Activated CD8-positive, alpha-beta T cell treated with anti-CD3 and anti-CD28 coated beads, Interleukin-2, amount 10 ng/mL, durations not matched to agents 7 days and 5 days (primary cell): Measurements from ENCODE around the gene TPSG1. TPM values are rescaled to one million over a fixed set of nuclear protein-coding genes. Genes with fewer than 3 reads are reported as not detected.
"Not testable (repeated sequence)": the region's sequence is repeated elsewhere in the genome, so short reads cannot be mapped to it uniquely, and the experiment has no call there.

ENCODE experiments used
- ATAC-seq: fragments of 150-1000 bp; cut with Tn5 transposase; one replicate; pipeline ENCODE4 v1.10.0; 2021; ENCODE audit warnings: moderate library complexity
- CTCF ChIA-PET: fragments of 350-600 bp; sonication (Branson Sonifier 250); formaldehyde crosslinking; loops from one replicate; lab custom pipeline; 2021; ENCODE audit warnings: antibody characterized with exemption; lab: Charles Lee
- POLR2A ChIA-PET: fragments of 350-600 bp; sonication (Branson Sonifier 250); formaldehyde crosslinking; loops from one replicate; lab custom pipeline; 2021; ENCODE audit warnings: antibody characterized with exemption; lab: Charles Lee
- DNase-seq: peaks from one replicate; pipeline ENCODE4 v3.0.0-alpha.2; 2020
- H3K27ac Mint-ChIP-seq: one replicate; pipeline ENCODE4 v1.8.0; 2021; ENCODE audit warnings: mild to moderate bottlenecking, mixed read lengths
- H3K27me3 Mint-ChIP-seq: one replicate; pipeline ENCODE4 v1.8.0; 2021; ENCODE audit warnings: low read depth, mixed read lengths
- H3K36me3 Mint-ChIP-seq: one replicate; pipeline ENCODE4 v1.8.0; 2021; ENCODE audit warnings: low read depth, mixed read lengths
- H3K4me1 Mint-ChIP-seq: one replicate; pipeline ENCODE4 v1.8.0; 2021; ENCODE audit warnings: low read depth, mixed read lengths
- H3K4me3 Mint-ChIP-seq: one replicate; pipeline ENCODE4 v1.8.0; 2021; ENCODE audit warnings: mild to moderate bottlenecking, mixed read lengths
- H3K9me3 Mint-ChIP-seq: one replicate; pipeline ENCODE4 v1.8.0; 2022; ENCODE audit warnings: mixed read lengths; ENCODE audit not compliant: insufficient read depth
- total RNA-seq, 2 experiments: library from RNA; stranded (reverse); gene quantifications; one replicate each; pipeline ENCODE4 v1.2.3, GENCODE V29; 2021

The TPSG1 gene
- total RNA-seq, 2 experiments from 2014 or later, result not detected

DNA sequence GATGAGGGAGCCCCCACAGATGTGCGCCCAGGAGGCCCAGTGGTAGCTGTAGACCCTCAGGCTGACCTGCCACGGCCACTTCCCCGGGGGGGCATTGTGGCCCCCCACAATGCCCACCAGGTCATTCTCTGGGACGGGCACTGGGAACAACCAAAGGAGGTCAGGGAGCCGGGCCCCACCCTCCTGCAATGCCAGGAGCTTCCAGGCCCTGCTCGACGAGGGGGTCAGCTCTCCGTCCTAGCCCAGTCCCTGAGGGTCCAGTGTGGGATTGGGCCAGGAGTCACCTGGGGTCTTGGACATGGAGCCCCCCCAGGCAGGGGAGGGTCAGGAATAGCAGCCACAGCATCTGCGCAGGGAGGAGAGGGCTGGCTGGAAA lies 37.8 kb upstream of the TPSG1 start:
- Mint-ChIP-seq H3K27ac (no peak overlapping the region), H3K9me3 (peaks cover 4% of the 10 kb centered on the region), H3K27me3 (peaks cover 12% of the 10 kb centered on the region), H3K4me3 (no peak overlapping the region), H3K4me1 (peaks cover 5% of the 10 kb centered on the region), H3K36me3 (no peaks in the 10 kb centered on the region)
- POLR2A ChIA-PET, result no interaction called here
- DNase-seq (no peak), ATAC-seq (no peak)
- CTCF ChIA-PET, result no interaction called here

DNA sequence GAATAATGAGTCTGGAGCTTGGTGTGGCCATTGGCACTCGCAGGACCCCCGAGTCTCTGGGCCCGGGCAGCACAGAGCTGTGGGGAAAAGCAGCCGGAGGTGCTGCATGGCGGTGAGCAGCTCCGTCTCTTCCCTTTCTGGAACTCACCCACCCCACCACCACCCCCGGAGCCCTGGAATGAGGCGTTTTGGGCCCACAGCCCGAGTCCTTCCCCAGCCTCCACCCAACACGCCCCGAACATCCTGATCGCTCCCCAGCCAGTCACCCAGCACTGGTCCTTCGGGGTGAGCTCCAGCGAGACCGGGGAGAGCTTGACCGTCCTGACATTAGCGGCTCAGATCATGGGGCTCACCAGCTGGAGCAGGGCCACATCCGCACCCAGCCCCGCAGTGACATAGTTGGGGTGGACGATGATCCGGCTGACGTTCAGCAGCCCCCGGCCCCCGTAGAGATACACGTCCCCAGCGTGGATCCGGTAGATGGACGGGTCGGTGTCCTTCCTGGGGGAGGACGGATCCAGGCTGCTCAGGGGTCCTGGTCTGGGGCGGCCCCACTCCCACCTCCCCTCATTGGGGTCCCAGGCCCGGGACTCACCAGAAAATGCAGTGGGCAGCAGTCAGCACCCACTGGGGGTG lies 37.3 kb upstream of the TPSG1 start:
- ChIA-PET CTCF (no interaction called here), POLR2A (no interaction called here)
- Mint-ChIP-seq H3K27me3 (peaks cover 12% of the 10 kb centered on the region), H3K4me3 (no peak overlapping the region), H3K27ac (no peak overlapping the region), H3K4me1 (peaks cover 5% of the 10 kb centered on the region), H3K9me3 (peaks cover 4% of the 10 kb centered on the region), H3K36me3 (no peaks in the 10 kb centered on the region)
- no peak for DNase-seq
- ATAC-seq, result no peak

DNA sequence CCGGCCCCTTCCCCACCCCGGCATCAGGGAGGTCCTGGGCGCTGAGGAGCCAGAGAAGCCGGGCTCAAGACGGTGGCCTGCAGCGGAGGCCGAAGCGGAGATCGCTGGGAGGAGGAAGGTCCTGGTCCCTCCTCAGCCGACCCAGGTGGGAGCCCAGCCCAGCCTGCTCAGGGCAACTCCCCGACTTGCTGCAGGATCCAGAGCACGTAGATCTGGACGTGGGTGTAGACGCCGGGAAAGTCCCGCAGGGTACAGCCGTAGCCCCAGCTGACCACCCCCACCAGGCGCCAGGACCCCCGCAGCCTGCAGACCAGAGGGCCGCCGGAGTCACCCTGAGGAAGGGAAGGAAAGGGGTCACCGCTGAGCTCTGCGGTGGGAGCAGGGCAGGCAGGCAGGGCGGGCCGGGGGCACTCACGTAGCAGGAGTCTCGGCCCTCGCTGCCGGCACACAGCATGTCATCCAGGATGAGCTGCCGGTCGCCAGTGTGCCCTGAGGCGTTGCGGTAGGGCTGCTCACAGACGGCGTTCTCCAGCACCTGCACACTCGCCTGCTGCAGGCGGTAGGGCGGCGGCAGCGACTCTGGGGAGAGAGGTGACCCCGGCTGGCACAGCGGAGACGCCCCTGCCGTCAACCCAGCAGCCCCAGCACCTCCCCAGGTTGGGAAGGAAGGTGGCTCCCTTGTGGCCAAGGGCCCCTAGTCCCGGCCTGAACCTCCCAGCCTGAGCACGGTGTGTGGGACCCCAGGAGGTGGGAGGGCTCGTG lies 36.2 kb upstream of the TPSG1 start:
- POLR2A ChIA-PET, result no interaction called here
- peaks cover 4% of the 10 kb centered on the region for H3K9me3 Mint-ChIP-seq
- H3K36me3 Mint-ChIP-seq, result no peaks in the 10 kb centered on the region
- no peak overlapping the region for H3K4me3 Mint-ChIP-seq
- no peak overlapping the region for H3K27ac Mint-ChIP-seq
- DNase-seq (no peak), ATAC-seq (no peak)
- CTCF ChIA-PET, result no interaction called here
- H3K27me3 Mint-ChIP-seq, result peaks cover 12% of the 10 kb centered on the region
- peaks cover 5% of the 10 kb centered on the region for H3K4me1 Mint-ChIP-seq

DNA sequence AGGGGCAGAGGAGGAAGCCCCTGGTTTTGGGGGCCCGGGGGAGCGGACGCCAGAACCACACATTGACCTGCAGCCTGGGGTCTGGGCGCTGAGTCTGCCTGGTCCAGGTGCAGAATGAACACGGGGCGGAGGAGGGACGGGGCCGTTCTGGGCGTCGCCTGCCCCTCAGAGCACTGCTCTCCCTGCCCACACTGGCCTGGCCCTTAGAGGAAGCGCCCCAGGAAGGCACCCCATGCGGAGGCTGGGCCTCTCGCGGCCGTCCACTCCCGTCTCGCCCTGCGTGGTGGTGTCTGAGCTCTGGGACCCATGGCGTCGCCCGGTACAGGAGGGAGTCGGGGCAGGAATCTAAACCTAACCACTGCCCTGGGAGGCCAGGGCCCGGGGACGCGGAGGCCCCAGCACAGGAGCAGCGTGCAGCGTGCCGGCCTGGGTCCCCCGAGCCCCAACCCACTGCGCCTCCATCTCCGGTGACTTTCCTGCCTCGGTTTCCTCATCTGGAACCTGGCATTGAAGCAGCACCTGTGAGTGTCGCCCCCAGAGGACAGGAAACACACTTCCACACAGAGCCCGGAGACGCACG lies 35.1 kb upstream of the TPSG1 start:
- H3K27me3 Mint-ChIP-seq, result peaks cover 12% of the 10 kb centered on the region
- no peaks in the 10 kb centered on the region for H3K36me3 Mint-ChIP-seq
- ChIA-PET CTCF (no interaction called here), POLR2A (no interaction called here)
- no peak overlapping the region for H3K27ac Mint-ChIP-seq
- no peak for DNase-seq
- H3K4me1 Mint-ChIP-seq, result peaks cover 5% of the 10 kb centered on the region
- H3K9me3 Mint-ChIP-seq, result peaks cover 4% of the 10 kb centered on the region
- no peak overlapping the region for H3K4me3 Mint-ChIP-seq
- no peak for ATAC-seq

DNA sequence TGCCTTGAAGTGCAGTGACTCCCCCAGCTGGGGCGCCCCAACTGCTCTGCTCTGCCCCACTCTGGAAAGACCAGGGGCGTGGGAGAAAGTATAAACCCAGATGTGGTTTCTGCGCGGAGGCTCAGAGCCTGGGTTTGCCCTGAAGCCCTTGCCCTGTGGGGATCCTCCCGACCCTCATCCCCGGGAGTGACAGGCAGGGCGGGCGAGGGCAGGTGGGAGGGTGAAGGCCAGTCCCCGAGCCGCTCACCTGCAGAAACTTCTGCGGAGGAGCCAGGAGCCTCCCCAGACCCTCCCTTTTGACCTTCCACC lies 34.6 kb upstream of the TPSG1 start:
- Mint-ChIP-seq H3K9me3 (peaks cover 4% of the 10 kb centered on the region), H3K4me3 (no peak overlapping the region), H3K4me1 (peaks cover 5% of the 10 kb centered on the region), H3K27ac (no peak overlapping the region), H3K36me3 (no peaks in the 10 kb centered on the region), H3K27me3 (peaks cover 12% of the 10 kb centered on the region)
- no peak for DNase-seq
- ChIA-PET POLR2A (no interaction called here), CTCF (no interaction called here)
- ATAC-seq, result no peak

DNA sequence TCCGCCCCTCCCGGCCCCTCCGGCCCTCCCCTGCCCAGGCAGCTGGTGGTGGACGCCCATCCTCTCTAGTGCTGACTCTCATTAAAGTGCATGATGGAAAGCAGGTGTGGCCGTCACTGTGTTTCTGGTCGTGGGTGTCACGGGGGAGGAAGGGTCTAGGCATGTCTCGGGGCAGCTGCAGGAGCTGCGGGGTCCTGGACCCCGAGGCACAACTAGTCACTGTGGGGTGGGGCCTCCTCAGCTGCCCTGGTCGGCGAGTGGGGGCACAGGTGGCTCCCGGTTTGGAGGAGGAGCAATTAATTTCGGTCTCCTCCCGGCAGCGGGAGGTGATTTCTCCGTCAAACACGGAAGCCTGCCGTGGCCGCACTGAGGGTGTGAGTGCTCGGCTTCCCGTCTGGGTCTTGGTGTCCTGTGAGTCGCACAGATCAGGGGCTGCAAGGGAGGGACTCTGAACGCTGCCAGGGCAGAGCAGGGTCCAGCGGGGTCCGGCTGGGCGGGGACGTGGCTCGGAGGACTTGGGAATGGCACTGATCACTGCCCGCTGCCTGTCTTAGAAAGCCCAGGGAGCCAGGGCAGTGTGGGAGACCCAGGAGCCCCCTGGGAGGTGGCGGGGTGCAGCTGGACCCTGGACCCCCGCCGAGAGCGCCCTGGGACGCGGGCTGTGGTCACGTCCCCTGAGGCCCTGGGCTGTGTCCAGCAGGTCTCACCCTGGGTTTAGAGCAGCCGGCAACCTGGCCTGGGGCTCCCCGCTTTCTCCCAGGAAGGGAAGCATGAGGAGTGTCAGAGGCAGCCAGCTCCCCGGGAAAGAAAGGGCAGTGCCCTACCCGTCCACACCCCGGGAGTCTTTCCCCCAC lies 34.1 kb upstream of the TPSG1 start:
- peaks cover under 1% of the 10 kb centered on the region for H3K9me3 Mint-ChIP-seq
- H3K27me3 Mint-ChIP-seq, result peaks cover 12% of the 10 kb centered on the region
- H3K4me3 Mint-ChIP-seq, result peak overlapping the region; percentile 18
- H3K27ac Mint-ChIP-seq, result peak overlapping the region; percentile 9
- no peak for ATAC-seq
- POLR2A ChIA-PET, result no interaction called here
- peaks cover 5% of the 10 kb centered on the region for H3K4me1 Mint-ChIP-seq
- CTCF ChIA-PET, result no interaction called here
- no peak for DNase-seq
- H3K36me3 Mint-ChIP-seq, result no peaks in the 10 kb centered on the region

DNA sequence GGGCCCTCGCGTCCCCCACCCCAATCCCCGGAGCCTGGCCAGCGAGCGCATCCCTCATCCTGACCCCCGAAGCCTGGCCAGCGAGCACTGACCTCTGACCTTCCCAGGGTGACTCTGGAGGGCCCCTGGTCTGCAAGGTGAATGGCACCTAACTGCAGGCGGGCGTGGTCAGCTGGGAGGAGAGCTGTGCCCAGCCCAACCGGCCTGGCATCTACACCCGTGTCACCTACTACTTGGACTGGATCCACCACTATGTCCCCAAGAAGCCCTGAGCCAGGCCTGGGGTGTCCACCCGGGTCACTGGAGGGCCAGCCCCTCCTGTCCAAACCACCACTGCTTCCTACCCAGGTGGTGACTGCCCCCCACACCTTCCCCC lies 33.1 kb upstream of the TPSG1 start:
- no peaks in the 10 kb centered on the region for H3K36me3 Mint-ChIP-seq
- no peak overlapping the region for H3K4me3 Mint-ChIP-seq
- peaks cover 12% of the 10 kb centered on the region for H3K27me3 Mint-ChIP-seq
- peaks cover 5% of the 10 kb centered on the region for H3K4me1 Mint-ChIP-seq
- ChIA-PET POLR2A (no interaction called here), CTCF (no interaction called here)
- H3K9me3 Mint-ChIP-seq, result no peaks in the 10 kb centered on the region
- peak; percentile 46 for ATAC-seq
- DNase-seq, result no peak
- H3K27ac Mint-ChIP-seq, result no peak overlapping the region

DNA sequence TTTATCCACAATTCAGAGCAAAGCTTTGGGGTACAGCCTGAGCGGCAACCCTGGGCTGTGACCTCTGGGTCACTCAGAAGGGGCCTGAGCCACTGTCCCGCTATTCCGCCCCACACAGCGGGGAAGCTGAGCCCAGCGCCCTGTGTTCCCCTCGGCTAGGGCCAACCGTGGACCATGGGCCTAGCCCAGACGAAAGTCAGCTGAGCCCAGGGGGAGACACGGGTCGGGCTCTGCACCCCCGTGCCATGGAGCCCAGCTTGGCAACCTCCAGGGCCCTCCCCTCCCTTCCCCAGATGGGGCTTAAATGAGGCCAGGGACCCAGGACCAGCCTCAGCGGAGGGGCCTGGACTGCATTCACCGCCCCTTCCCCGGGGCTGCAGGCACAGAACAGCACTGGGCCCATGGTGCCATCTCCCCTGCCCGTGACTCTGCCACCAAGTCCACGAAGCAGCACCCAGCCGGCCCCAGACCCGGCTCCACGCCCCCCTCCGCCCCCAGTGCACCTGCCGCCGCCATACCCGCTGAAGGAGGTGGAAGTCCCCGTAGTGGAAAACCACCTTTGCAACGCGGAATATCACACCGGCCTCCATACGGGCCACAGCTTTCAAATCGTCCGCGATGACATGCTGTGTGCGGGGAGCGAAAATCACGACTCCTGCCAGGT lies 32.6 kb upstream of the TPSG1 start:
- peak; percentile 19 for ATAC-seq
- no peak for DNase-seq
- Mint-ChIP-seq H3K9me3 (no peaks in the 10 kb centered on the region), H3K4me1 (peaks cover 5% of the 10 kb centered on the region), H3K36me3 (no peaks in the 10 kb centered on the region), H3K4me3 (no peak overlapping the region), H3K27ac (no peak overlapping the region), H3K27me3 (peaks cover 12% of the 10 kb centered on the region)
- CTCF ChIA-PET, result no interaction called here
- POLR2A ChIA-PET, result no interaction called here

DNA sequence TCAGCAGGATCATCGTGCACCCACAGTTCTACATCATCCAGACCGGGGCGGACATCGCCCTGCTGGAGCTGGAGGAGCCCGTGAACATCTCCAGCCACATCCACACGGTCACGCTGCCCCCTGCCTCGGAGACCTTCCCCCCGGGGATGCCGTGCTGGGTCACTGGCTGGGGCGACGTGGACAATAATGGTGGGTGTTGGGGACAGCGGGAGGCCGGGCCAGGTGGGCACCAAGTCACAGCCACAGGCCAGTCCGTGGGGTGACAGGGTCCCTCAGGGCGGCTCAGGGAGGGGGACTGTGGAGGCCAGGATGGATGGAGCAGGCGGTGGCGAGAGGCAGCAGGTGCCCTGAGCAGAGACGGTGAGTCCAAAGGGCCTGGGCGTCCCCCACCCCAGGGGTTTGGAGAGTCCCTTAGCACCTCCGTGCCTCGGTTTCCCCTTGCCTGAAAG lies 31.8 kb upstream of the TPSG1 start:
- Mint-ChIP-seq H3K4me3 (no peak overlapping the region), H3K9me3 (no peaks in the 10 kb centered on the region), H3K4me1 (peaks cover 5% of the 10 kb centered on the region), H3K27ac (no peak overlapping the region), H3K36me3 (no peaks in the 10 kb centered on the region), H3K27me3 (peaks cover 10% of the 10 kb centered on the region)
- ChIA-PET POLR2A (no interaction called here), CTCF (no interaction called here)
- no peak for DNase-seq
- ATAC-seq, result no peak

DNA sequence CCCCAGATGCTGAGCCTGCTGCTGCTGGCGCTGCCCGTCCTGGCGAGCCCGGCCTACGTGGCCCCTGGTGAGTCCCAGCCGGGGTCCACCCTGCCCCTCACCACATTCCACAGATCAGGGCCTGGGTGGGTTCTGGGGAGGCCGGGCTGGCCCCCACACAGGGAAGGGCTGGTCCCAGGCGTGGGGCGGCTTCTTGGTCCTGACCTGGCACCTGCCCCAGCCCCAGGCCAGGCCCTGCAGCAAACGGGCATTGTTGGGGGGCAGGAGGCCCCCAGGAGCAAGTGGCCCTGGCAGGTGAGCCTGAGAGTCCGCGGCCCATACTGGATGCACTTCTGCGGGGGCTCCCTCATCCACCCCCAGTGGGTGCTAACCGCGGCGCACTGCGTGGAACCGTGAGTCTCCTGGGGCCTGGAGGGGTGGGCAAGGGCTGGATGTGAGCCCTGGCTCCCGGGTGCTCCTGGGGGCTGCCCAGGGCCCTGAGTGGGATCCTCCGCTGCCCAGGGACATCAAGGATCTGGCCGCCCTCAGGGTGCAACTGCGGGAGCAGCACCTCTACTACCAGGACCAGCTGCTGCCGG lies 31.3 kb upstream of the TPSG1 start:
- CTCF ChIA-PET, POLR2A ChIA-PET, H3K27me3 Mint-ChIP-seq, H3K36me3 Mint-ChIP-seq, H3K4me3 Mint-ChIP-seq, H3K9me3 Mint-ChIP-seq, ATAC-seq, H3K27ac Mint-ChIP-seq, DNase-seq, H3K4me1 Mint-ChIP-seq: not testable (repeated sequence)

DNA sequence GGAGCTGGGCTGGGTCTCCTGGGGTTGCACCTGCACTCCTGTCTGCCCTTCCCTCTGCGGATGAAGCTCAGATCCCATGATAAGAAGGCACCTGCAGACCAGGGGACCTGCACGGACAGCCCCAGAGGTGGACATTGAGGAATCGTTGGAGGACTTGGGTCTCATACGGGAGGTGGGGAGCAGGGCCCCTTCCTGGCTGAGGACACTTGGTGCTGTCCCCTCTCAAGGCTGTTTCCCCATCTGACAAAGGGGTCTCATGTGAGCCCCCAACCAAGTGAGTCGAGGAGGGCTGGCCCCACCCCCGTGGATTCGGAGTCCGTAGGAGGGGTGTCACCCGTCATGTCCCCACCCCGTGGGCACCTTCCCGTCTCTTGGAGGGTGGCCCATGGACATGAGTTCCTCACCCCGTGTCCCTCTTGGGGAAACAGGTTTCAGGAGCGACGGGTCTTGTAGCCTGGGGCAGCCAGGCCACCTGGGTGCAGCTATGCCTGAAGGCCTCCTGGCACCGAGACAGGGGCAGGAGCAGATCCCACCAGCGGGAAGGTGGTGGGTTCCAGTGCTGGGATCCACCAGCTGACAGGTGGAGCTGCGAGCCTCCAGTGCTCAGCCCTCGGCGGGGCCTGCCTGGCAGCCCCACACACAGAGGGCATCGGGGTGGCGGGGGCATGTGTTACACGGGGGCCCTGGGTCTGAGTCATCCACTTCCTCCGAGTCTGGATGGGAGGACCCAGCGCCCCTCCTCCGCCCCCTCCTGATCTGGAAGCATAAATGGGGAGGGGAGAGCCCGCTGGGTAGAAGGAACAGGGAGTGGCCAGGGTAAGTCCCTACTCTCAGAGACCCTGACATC lies 30.4 kb upstream of the TPSG1 start, which contains the start of gene TPSD1:
TPSD1 (plus strand) TSS at position 794 of the 847 bp plus-strand sequence. CDS start 212 bp downstream, outside the sequence.
- POLR2A ChIA-PET, H3K36me3 Mint-ChIP-seq, H3K27me3 Mint-ChIP-seq, H3K4me3 Mint-ChIP-seq, ATAC-seq, DNase-seq, H3K27ac Mint-ChIP-seq, H3K9me3 Mint-ChIP-seq, H3K4me1 Mint-ChIP-seq, CTCF ChIA-PET: not testable (repeated sequence)
